ENCODE measurements around the gene ROBO1.

- TF ChIP-seq EZH2 (IDR thresholded peaks at IDR 0.05; ENCODE audit: insufficient read depth, poor library complexity, severe bottlenecking) = no peak
- no peak for TF ChIP-seq EZH2phosphoT487 (IDR thresholded peaks at IDR 0.05; ENCODE audit: insufficient read depth, low read depth)
Measured at GRCh38 chr3:79427081-79427480, 340.7 kb downstream of the ROBO1 start.
